ENCODE results near the gene SFTPD. TPM values are rescaled to one million over a fixed set of nuclear protein-coding genes. Genes with fewer than 3 reads are reported as not detected.

SFTPD gene
- total and polyA plus RNA-seq, 2 of the 8 experiments (the other 6 are each of a cell fraction or from before 2014, with no cell fraction given), result 0.21 to 0.54 TPM

DNA sequence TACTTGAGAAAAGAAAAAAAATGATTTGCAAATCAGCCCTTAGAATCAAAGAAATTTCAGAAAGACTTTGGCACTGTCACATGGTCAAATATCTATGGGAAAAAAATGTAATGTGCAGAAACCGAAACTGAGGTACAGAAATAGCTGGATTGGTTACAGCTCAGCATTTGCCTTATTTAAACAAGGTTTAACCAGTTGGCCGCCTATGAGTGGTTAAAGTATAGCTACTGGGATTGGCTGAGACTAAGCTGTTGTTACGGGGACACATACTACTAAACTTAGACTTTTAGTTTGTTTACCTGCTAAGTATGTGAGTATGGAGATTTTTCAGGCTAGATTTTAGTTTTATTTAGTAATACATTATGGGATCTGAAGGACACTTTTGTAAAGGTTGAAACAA, 38.6 kb downstream of the SFTPD start:
- no peak overlapping the region for H3K18ac ChIP-seq (ENCODE audit: extremely low read depth, low read length)
- 90% methylated on average over 3 of the region's 3 CpGs; no CpG with 5 or more reads in 1 of the 2 experiments for WGBS, 2 experiments (ENCODE audit: extremely low coverage in 1 of 2, insufficient coverage in 1 of 2, insufficient read length in 1 of 2, insufficient replicate concordance in 2 of 2, low coverage in 1 of 2, low lambda C conversion rate in 2 of 2, missing lambda C conversion rate in 1 of 2)
- no peak overlapping the region for H2AK5ac ChIP-seq (ENCODE audit: low read depth, low read length)
- no peaks in the 10 kb centered on the region for H4K20me1 ChIP-seq (replicated peaks in 1 of 2; ENCODE audit: control insufficient read depth in 1 of 2, insufficient read depth in 2 of 2, low read length in 2 of 2)
- no peak overlapping the region for H2BK15ac ChIP-seq (ENCODE audit: low read length)
- H3K4me3 ChIP-seq (ENCODE audit: extremely low read depth in 1 of 4, insufficient read depth in 2 of 4, low read depth in 3 of 4, low read length in 4 of 4), result no peak overlapping the region
- no peak for DNase-seq (ENCODE audit: low read depth in 1 of 2, low spot score in 2 of 2)
- H2BK20ac ChIP-seq (ENCODE audit: low read length), result no peak overlapping the region
- H3K23me2 ChIP-seq (ENCODE audit: low read depth, low read length), result 0 out of 2 replicates have a peak, but pooled peaks cover 2% of the 10 kb centered on the region
- TF ChIP-seq CHD1 (IDR thresholded peaks at IDR 0.05; ENCODE audit: low read depth, low read length) (no peak), GTF2F1 (IDR thresholded peaks at IDR 0.05; ENCODE audit: borderline replicate concordance, low read depth, low read length) (no peak), TAF1 (IDR thresholded peaks at IDR 0.05; ENCODE audit: low read depth, low read length) (no peak), CBX5 (IDR thresholded peaks at IDR 0.05; ENCODE audit: low read depth, low read length) (no peak), GABPA (IDR thresholded peaks at IDR 0.05; ENCODE audit: borderline replicate concordance, insufficient read depth, low read length) (no peak)
- TF ChIP-seq, protein P1, sequence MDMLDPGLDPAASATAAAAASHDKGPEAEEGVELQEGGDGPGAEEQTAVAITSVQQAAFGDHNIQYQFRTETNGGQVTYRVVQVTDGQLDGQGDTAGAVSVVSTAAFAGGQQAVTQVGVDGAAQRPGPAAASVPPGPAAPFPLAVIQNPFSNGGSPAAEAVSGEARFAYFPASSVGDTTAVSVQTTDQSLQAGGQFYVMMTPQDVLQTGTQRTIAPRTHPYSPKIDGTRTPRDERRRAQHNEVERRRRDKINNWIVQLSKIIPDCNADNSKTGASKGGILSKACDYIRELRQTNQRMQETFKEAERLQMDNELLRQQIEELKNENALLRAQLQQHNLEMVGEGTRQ (IDR thresholded peaks at IDR 0.05; ENCODE audit: low read length), result no peak
- H3K79me1 ChIP-seq (ENCODE audit: low read depth, low read length), result no peaks in the 10 kb centered on the region
- no peak for FAIRE-seq
- no peak overlapping the region for H4K91ac ChIP-seq (replicated peaks; ENCODE audit: insufficient read length, low read length)
- H3K9ac ChIP-seq (replicated peaks in 1 of 4; ENCODE audit: extremely low read depth in 1 of 4, low read depth in 3 of 4, low read length in 3 of 4), result no peak overlapping the region
- no peak overlapping the region for H3K23ac ChIP-seq (ENCODE audit: insufficient read length)
- no peak overlapping the region for H3K4me2 ChIP-seq (ENCODE audit: insufficient read depth in 1 of 2, low read depth in 2 of 2, low read length in 2 of 2)
- ChIA-PET CTCF (ENCODE audit: partially characterized antibody) (interaction anchor here (0.9 kb wide), 1 partner anchor 137 kb away, joined by 3 read pairs; no protein-coding TSS in a partner anchor), POLR2A (ENCODE audit: partially characterized antibody) (no interaction called here)
- no peak overlapping the region for H2BK120ac ChIP-seq (replicated peaks; ENCODE audit: low read depth, low read length)
- no peak overlapping the region for H3K4ac ChIP-seq (replicated peaks; ENCODE audit: insufficient read length, low read depth, low read length)
- no peaks in the 10 kb centered on the region; a peak in 1 of 7 replicates for H3K4me1 ChIP-seq (replicated peaks in 1 of 4; ENCODE audit: control insufficient read depth in 3 of 4, insufficient read depth in 4 of 4, low read length in 3 of 4)
- no peak overlapping the region for H3K56ac ChIP-seq (replicated peaks; ENCODE audit: insufficient read length, low read depth, low read length)
- H3K14ac ChIP-seq (ENCODE audit: insufficient read length), result no peak overlapping the region
- no peak overlapping the region for H2BK5ac ChIP-seq (ENCODE audit: low read depth, low read length)
- no peak overlapping the region for H2BK12ac ChIP-seq (ENCODE audit: low read depth, low read length)
- no peak overlapping the region for H4K8ac ChIP-seq (ENCODE audit: extremely low read depth, insufficient read depth, low read length)
- no peaks in the 10 kb centered on the region for H3K9me3 ChIP-seq (ENCODE audit: insufficient read depth in 2 of 2, low read depth in 1 of 2, low read length in 1 of 2)
- no peak overlapping the region for H3K27ac ChIP-seq (ENCODE audit: low read depth, low read length)
- H4K5ac ChIP-seq (ENCODE audit: insufficient read length, low read depth, low read length), result no peak overlapping the region
- peaks cover 0 to 3% (median under 1%) of the 10 kb centered on the region in 4 experiments; a peak in 5 of 7 replicates for H3K27me3 ChIP-seq (replicated peaks in 1 of 4; ENCODE audit: control insufficient read depth in 3 of 4, extremely low read depth in 1 of 4, insufficient read depth in 3 of 4, low read length in 3 of 4)
- no peaks in the 10 kb centered on the region for H3K79me2 ChIP-seq (ENCODE audit: control insufficient read depth in 1 of 2, insufficient read depth in 2 of 2, low read length in 2 of 2)
- no peak overlapping the region for H2AFZ ChIP-seq (ENCODE audit: low read length)
- H3K36me3 ChIP-seq (ENCODE audit: control insufficient read depth in 2 of 4, insufficient read depth in 4 of 4, low read length in 3 of 4), result no peaks in the 10 kb centered on the region
